Measurements from ENCODE around the gene CKLF. TPM values are rescaled to one million over a fixed set of nuclear protein-coding genes. Genes with fewer than 3 reads are reported as not detected.

CKLF gene
- total and polyA plus RNA-seq, 2 donors from 2014 or later = 28.7 to 42.4 TPM

DNA sequence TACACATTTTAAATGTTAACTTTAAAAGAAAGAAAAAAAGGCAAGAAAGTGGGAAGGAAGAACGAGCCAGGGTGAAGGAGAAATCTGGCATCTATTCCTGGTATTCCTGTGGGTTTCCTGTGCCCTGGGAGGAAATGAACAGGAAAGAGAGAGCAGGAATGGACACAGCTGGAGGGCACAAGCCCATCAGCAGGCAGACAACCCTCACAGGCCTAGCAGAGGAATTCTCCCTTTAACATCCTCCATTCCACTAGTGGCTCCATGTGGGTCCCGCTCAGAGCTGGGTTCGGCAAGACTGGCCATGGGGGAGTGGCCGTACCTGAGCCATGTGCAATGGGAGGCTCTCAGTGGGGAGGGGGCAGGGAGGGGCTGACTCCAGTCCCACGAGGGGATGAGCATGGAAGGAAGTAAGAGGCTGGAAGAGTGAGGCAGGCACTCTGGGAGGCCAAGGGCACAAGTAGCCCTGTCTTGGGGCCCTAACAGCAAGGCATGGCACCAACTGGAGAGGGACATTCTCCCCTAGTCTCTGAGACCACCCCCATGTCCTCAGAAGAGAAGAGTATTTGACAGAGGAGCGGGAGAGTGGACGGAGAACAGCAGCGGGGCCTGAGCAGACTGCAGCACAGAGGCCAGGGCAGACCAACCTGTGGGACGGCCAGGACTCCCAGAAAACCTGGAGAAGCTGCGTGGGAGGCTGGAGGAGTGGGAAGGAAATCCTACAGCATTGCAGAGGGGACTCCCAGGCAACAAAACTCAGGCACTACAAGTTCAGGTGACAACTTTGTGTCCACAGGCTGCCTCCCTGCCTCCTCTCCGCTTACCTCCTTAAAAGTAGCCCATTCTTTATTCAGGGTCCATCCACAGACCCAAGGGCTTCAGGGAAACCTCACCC lies 32.6 kb upstream of the CKLF start:
- intact Hi-C loops (cut with DNase I) = no loop called here
- no peaks in the 10 kb centered on the region for H3K27me3 ChIP-seq (ENCODE audit: control insufficient read depth, insufficient read depth, low read length)
- DNase-seq = no peak
- H3K4me1 ChIP-seq (ENCODE audit: control insufficient read depth in 2 of 3, insufficient read depth in 2 of 3, low read depth in 1 of 3, low read length in 3 of 3) = peaks cover 6 to 39% (median 27%) of the 10 kb centered on the region in 3 donors
- no peak overlapping the region for H3K9ac ChIP-seq (ENCODE audit: low read length in 3 of 3)
- FAIRE-seq = no peak
- TF ChIP-seq, protein P1, sequence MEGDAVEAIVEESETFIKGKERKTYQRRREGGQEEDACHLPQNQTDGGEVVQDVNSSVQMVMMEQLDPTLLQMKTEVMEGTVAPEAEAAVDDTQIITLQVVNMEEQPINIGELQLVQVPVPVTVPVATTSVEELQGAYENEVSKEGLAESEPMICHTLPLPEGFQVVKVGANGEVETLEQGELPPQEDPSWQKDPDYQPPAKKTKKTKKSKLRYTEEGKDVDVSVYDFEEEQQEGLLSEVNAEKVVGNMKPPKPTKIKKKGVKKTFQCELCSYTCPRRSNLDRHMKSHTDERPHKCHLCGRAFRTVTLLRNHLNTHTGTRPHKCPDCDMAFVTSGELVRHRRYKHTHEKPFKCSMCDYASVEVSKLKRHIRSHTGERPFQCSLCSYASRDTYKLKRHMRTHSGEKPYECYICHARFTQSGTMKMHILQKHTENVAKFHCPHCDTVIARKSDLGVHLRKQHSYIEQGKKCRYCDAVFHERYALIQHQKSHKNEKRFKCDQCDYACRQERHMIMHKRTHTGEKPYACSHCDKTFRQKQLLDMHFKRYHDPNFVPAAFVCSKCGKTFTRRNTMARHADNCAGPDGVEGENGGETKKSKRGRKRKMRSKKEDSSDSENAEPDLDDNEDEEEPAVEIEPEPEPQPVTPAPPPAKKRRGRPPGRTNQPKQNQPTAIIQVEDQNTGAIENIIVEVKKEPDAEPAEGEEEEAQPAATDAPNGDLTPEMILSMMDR (IDR thresholded peaks at IDR 0.05; ENCODE audit: borderline replicate concordance, extremely low read depth, insufficient read depth) = no peak
- H3K9me3 ChIP-seq (ENCODE audit: control insufficient read depth in 2 of 3, insufficient read depth in 1 of 3, low read length in 3 of 3) = no peaks in the 10 kb centered on the region
- no peak overlapping the region for H3K4me3 ChIP-seq (ENCODE audit: low read length in 3 of 3)
- peak overlapping the region in 1 of 2 donors; percentile 84 for H3K27ac ChIP-seq (ENCODE audit: low read depth in 2 of 2, low read length in 2 of 2)
- H3K36me3 ChIP-seq (ENCODE audit: control insufficient read depth in 2 of 3, insufficient read depth in 3 of 3, low read length in 3 of 3) = peaks cover 0 to 16% (median 2%) of the 10 kb centered on the region in 3 donors

DNA sequence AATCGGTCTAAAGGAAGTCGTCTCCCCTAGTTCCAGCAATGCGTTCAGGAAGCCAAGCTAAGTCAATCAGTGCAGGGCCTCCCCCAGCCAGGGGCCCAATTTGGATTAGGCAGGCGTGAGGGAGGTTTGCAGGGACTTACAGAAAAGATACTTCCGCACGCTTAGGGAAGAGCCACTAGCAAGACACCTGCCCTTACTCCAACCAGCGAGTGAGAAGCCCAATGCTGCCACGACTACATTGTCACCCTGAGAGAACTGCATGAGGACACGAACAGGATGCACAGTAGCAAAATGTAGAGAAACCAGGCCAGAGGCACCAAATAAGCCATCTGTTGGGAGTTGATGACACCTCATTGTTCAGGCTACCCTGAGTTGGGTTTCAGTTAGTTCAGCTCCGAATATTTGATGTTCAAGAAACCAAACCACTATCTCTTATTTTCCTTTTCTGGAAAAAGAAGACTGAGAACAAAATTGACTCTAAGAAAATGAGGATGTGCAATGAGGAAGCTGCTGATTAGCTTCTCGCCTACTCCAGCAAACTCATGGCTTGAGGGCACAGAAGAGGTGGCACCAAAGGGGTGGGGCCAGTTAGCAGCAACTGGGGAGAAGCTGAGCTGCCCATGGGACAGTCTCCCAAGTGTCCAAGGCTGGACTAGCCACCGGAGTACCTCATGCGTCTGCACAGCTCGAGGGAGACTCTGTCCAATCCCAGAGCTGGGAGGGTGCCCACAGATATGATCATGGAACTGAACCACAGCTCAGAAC lies 31.8 kb upstream of the CKLF start:
- no peak overlapping the region for H3K4me3 ChIP-seq (ENCODE audit: low read length in 3 of 3)
- no peak overlapping the region for H3K9ac ChIP-seq (ENCODE audit: low read length in 3 of 3)
- H3K36me3 ChIP-seq (ENCODE audit: control insufficient read depth in 2 of 3, insufficient read depth in 3 of 3, low read length in 3 of 3) = peaks cover 0 to 16% (median 2%) of the 10 kb centered on the region in 3 donors
- FAIRE-seq (no peak), DNase-seq (no peak)
- no peaks in the 10 kb centered on the region for H3K27me3 ChIP-seq (ENCODE audit: control insufficient read depth, insufficient read depth, low read length)
- no peaks in the 10 kb centered on the region for H3K9me3 ChIP-seq (ENCODE audit: control insufficient read depth in 2 of 3, insufficient read depth in 1 of 3, low read length in 3 of 3)
- TF ChIP-seq, protein P1 (IDR thresholded peaks at IDR 0.05; ENCODE audit: borderline replicate concordance, extremely low read depth, insufficient read depth) = no peak
- H3K4me1 ChIP-seq (ENCODE audit: control insufficient read depth in 2 of 3, insufficient read depth in 2 of 3, low read depth in 1 of 3, low read length in 3 of 3) = peaks cover 6 to 35% (median 27%) of the 10 kb centered on the region in 3 donors
- intact Hi-C loops (cut with DNase I) = no loop called here
- peak overlapping the region in 1 of 2 donors; percentile 84 for H3K27ac ChIP-seq (ENCODE audit: low read depth in 2 of 2, low read length in 2 of 2)

DNA sequence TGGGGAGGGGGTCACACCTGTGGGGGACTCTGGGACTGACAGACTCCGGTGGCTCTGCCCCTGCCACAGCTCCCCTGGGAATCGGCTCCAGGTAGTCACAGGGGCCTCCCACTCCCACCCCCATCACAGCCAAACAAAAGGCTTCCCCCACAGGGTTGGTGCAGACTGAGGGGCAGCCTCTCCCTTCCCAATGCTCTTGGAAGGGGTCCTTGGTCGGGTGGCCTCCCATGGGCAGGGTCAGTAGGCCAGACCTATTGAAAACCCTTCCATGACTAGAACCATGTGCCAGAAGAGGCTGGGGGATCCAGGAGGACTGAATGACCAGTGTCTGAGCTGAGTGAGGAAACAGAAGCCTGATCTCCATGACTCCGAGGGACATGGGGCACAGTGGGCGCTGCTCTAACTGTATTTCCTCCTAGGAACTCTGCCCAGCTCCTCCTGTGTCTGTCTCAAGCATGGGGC lies 31.1 kb upstream of the CKLF start:
- TF ChIP-seq, protein P1 (IDR thresholded peaks at IDR 0.05; ENCODE audit: borderline replicate concordance, extremely low read depth, insufficient read depth) = no peak
- Histone ChIP-seq H3K27me3 (ENCODE audit: control insufficient read depth, insufficient read depth, low read length) (no peaks in the 10 kb centered on the region), H3K4me3 (ENCODE audit: low read length in 3 of 3) (no peak overlapping the region), H3K4me1 (ENCODE audit: control insufficient read depth in 2 of 3, insufficient read depth in 2 of 3, low read depth in 1 of 3, low read length in 3 of 3) (peaks cover 6 to 28% (median 21%) of the 10 kb centered on the region in 3 donors), H3K9ac (ENCODE audit: low read length in 3 of 3) (no peak overlapping the region), H3K9me3 (ENCODE audit: control insufficient read depth in 2 of 3, insufficient read depth in 1 of 3, low read length in 3 of 3) (no peaks in the 10 kb centered on the region), H3K27ac (ENCODE audit: low read depth in 2 of 2, low read length in 2 of 2) (peak overlapping the region; percentile 34 to 61), H3K36me3 (ENCODE audit: control insufficient read depth in 2 of 3, insufficient read depth in 3 of 3, low read length in 3 of 3) (peaks cover 0 to 16% (median 2%) of the 10 kb centered on the region in 3 donors)
- FAIRE-seq = no peak
- no peak for DNase-seq
- intact Hi-C loops (cut with DNase I) = no loop called here
